Nephron progenitor cell (in vitro differentiated cells): ENCODE measurements around the gene KCMF1.

Experiments used
- DNase-seq: peaks from one replicate; pipeline ENCODE4 v3.0.0; 2021
- H3K27ac Mint-ChIP-seq: 2 replicates; pipeline ENCODE4 v1.8.0; 2021; ENCODE audit warnings: mild to moderate bottlenecking, moderate library complexity, mixed read lengths
- H3K27me3 Mint-ChIP-seq: 2 replicates; pipeline ENCODE4 v1.8.0; 2021; ENCODE audit warnings: mild to moderate bottlenecking, low read depth, mixed read lengths; ENCODE audit not compliant: poor library complexity
- H3K36me3 Mint-ChIP-seq: 2 replicates; pipeline ENCODE4 v1.8.0; 2021; ENCODE audit warnings: low read depth, mixed read lengths
- H3K4me1 Mint-ChIP-seq: 2 replicates; pipeline ENCODE4 v1.8.0; 2021; ENCODE audit warnings: mixed read lengths
- H3K4me3 Mint-ChIP-seq: 2 replicates; pipeline ENCODE4 v1.8.0; 2021; ENCODE audit warnings: mild to moderate bottlenecking, moderate library complexity, mixed read lengths
- H3K9me3 Mint-ChIP-seq: 2 replicates; pipeline ENCODE4 v1.8.0; 2021; ENCODE audit warnings: mild to moderate bottlenecking, moderate library complexity, mixed read lengths
- CTCF ChIP-seq: fragments of 200-600 bp; sonication (generic); IDR thresholded peaks from 2 replicates; pipeline ENCODE4 v1.5.0; 2021; ENCODE audit warnings: antibody characterized with exemption

KCMF1 gene

GRCh38 chr2:84969511-84970209, 1.3 kb upstream of the KCMF1 start:
- no peak for TF ChIP-seq CTCF
- H3K4me1 Mint-ChIP-seq = peaks cover 45% of the 10 kb centered on the region
- peak overlapping the region; percentile 99 for H3K27ac Mint-ChIP-seq
- H3K4me3 Mint-ChIP-seq = peak overlapping the region; percentile 97
- no peak for DNase-seq
- H3K9me3 Mint-ChIP-seq = no peaks in the 10 kb centered on the region
- H3K27me3 Mint-ChIP-seq = no peaks in the 10 kb centered on the region
- peaks cover 39% of the 10 kb centered on the region for H3K36me3 Mint-ChIP-seq

GRCh38 chr2:84970210-84970867, 622 bp upstream of the KCMF1 start:
- no peaks in the 10 kb centered on the region for H3K9me3 Mint-ChIP-seq
- peak overlapping the region; percentile 97 for H3K4me3 Mint-ChIP-seq
- TF ChIP-seq CTCF = no peak

GRCh38 chr2:84971510-84972206, 697 bp downstream of the KCMF1 start:
- peaks cover 48% of the 10 kb centered on the region for H3K4me1 Mint-ChIP-seq
- peak; percentile 72 for DNase-seq
- peaks cover 2% of the 10 kb centered on the region for H3K27me3 Mint-ChIP-seq
- no peaks in the 10 kb centered on the region for H3K9me3 Mint-ChIP-seq
- peaks cover 22% of the 10 kb centered on the region for H3K36me3 Mint-ChIP-seq
- no peak for TF ChIP-seq CTCF
- peak overlapping the region; percentile 99 for H3K27ac Mint-ChIP-seq
- H3K4me3 Mint-ChIP-seq = peak overlapping the region; percentile 94

More at GRCh38 chr2:84970210-84970867, 622 bp upstream of the KCMF1 start:
- peak overlapping the region; percentile 99 for H3K27ac Mint-ChIP-seq
- H3K27me3 Mint-ChIP-seq = no peaks in the 10 kb centered on the region
- peaks cover 45% of the 10 kb centered on the region for H3K4me1 Mint-ChIP-seq
- H3K36me3 Mint-ChIP-seq = peaks cover 32% of the 10 kb centered on the region
- DNase-seq = peak; percentile 68

GRCh38 chr2:84972207-84972783, 1.3 kb downstream of the KCMF1 start:
- Mint-ChIP-seq H3K9me3 (no peaks in the 10 kb centered on the region), H3K4me3 (peak overlapping the region; percentile 94), H3K36me3 (peaks cover 24% of the 10 kb centered on the region), H3K27ac (peak overlapping the region; percentile 99), H3K27me3 (peaks cover 2% of the 10 kb centered on the region), H3K4me1 (peaks cover 45% of the 10 kb centered on the region)
- TF ChIP-seq CTCF = no peak
- no peak for DNase-seq

- no peak for TF ChIP-seq CTCF
- H3K27me3 Mint-ChIP-seq = peaks cover 2% of the 10 kb centered on the region
- no peak overlapping the region for H3K27ac Mint-ChIP-seq
- H3K9me3 Mint-ChIP-seq = no peaks in the 10 kb centered on the region
- DNase-seq = no peak
- peaks cover 28% of the 10 kb centered on the region for H3K36me3 Mint-ChIP-seq
- H3K4me3 Mint-ChIP-seq = peak overlapping the region; percentile 94
- H3K4me1 Mint-ChIP-seq = peaks cover 42% of the 10 kb centered on the region
Observed at GRCh38 chr2:84972932-84973331, 2.0 kb downstream of the KCMF1 start.
